Suprapubic skin (tissue), 4 donors: ENCODE results near the gene STH. TPM values are rescaled to one million over a fixed set of nuclear protein-coding genes. Genes with fewer than 3 reads are reported as not detected.

ENCODE experiments used
- DNase-seq, 2 donors: peaks; one replicate each; pipeline ENCODE4 v3.0.0-alpha.2; 2019; ENCODE audit warnings: low spot score in 2 of 2
- H3K27ac ChIP-seq: fragments of 200-600 bp; sonication (generic); one replicate; pipeline ENCODE4 v1.5.1; 2019
- H3K27me3 ChIP-seq: fragments of 200-600 bp; sonication (generic); one replicate; pipeline ENCODE4 v1.5.1; 2019
- H3K36me3 ChIP-seq: fragments of 200-600 bp; sonication (generic); one replicate; pipeline ENCODE4 v1.5.1; 2019
- H3K4me1 ChIP-seq: fragments of 200-600 bp; sonication (generic); one replicate; pipeline ENCODE4 v1.5.1; 2019
- H3K4me3 ChIP-seq: fragments of 200-600 bp; sonication (generic); one replicate; pipeline ENCODE4 v1.5.1; 2019; ENCODE audit warnings: mild to moderate bottlenecking
- H3K9me3 ChIP-seq: fragments of 200-600 bp; sonication (generic); one replicate; pipeline ENCODE4 v1.5.1; 2019
- CTCF ChIP-seq, 2 donors: fragments of 200-600 bp in 1 of 2; fragments of 450-650 bp in 1 of 2; sonication (generic) in 1 of 2; IDR thresholded peaks; one replicate each; pipeline ENCODE4 v1.5.1; 2016 to 2019; ENCODE audit warnings: antibody characterized with exemption in 2 of 2, mild to moderate bottlenecking in 1 of 2, moderate library complexity in 1 of 2
- EP300 ChIP-seq: sonication (generic); formaldehyde crosslinking; IDR thresholded peaks from one replicate; pipeline ENCODE4 v1.6.1; 2017; ENCODE audit warnings: antibody characterized with exemption
- POLR2A ChIP-seq, 2 donors: fragments of 450-650 bp; IDR thresholded peaks; one replicate each; pipeline ENCODE4 v1.6.1; 2017; ENCODE audit warnings: antibody characterized with exemption in 2 of 2, mild to moderate bottlenecking in 2 of 2, moderate library complexity in 2 of 2
- POLR2AphosphoS5 ChIP-seq, 3 donors: sonication (generic); formaldehyde crosslinking; IDR thresholded peaks; one replicate each; pipeline ENCODE4 v1.6.1; 2017; ENCODE audit warnings: antibody characterized with exemption in 3 of 3
- WGBS: methylation state at CpG from one replicate; pipeline ENCODE4 v1.1.5; 2018; 5-methylcytosine and 5-hydroxymethylcytosine counted together
- total RNA-seq, 4 donors: library from RNA; depleted of rRNA; stranded (reverse); fragments of >200 nt; gene quantifications; one replicate each; pipeline ENCODE4 v1.1.0, GENCODE V29; 2016

The STH gene
- total RNA-seq, 4 donors from 2014 or later, result not detected

GRCh38 chr17:45992175-45992574 lies 6.9 kb upstream of the STH start:
- no peak for TF ChIP-seq POLR2AphosphoS5 (IDR thresholded peaks at IDR 0.05)
- no peak for TF ChIP-seq EP300
- no peak for TF ChIP-seq POLR2A (IDR thresholded peaks at IDR 0.05)
- TF ChIP-seq CTCF (IDR thresholded peaks at IDR 0.05), result no peak
- no peaks in the 10 kb centered on the region for H3K9me3 ChIP-seq
- H3K27me3 ChIP-seq, result no peaks in the 10 kb centered on the region
- H3K27ac ChIP-seq, result no peak overlapping the region
- H3K4me1 ChIP-seq, result no peaks in the 10 kb centered on the region
- 81% methylated on average over 4 of the region's 6 CpGs for WGBS
- DNase-seq, result no peak
- no peak overlapping the region for H3K4me3 ChIP-seq
- no peaks in the 10 kb centered on the region for H3K36me3 ChIP-seq

- no peaks in the 10 kb centered on the region for H3K36me3 ChIP-seq
- 85% methylated on average over 10 of the region's 10 CpGs for WGBS
- H3K4me1 ChIP-seq, result no peaks in the 10 kb centered on the region
- no peak for TF ChIP-seq CTCF (IDR thresholded peaks at IDR 0.05)
- no peak for TF ChIP-seq EP300
- no peak for TF ChIP-seq POLR2A (IDR thresholded peaks at IDR 0.05)
- no peak for TF ChIP-seq POLR2AphosphoS5 (IDR thresholded peaks at IDR 0.05)
- no peaks in the 10 kb centered on the region for H3K27me3 ChIP-seq
- no peaks in the 10 kb centered on the region for H3K9me3 ChIP-seq
- DNase-seq, result no peak
- H3K27ac ChIP-seq, result no peak overlapping the region
- no peak overlapping the region for H3K4me3 ChIP-seq
Measured at GRCh38 chr17:45992904-45993303, 6.1 kb upstream of the STH start.

- H3K36me3 ChIP-seq, result no peaks in the 10 kb centered on the region
- H3K27ac ChIP-seq, result no peak overlapping the region
- H3K9me3 ChIP-seq, result no peaks in the 10 kb centered on the region
- WGBS, result 86% methylated on average over 14 of the region's 16 CpGs
- no peak overlapping the region for H3K4me3 ChIP-seq
- no peak for TF ChIP-seq POLR2AphosphoS5 (IDR thresholded peaks at IDR 0.05)
- TF ChIP-seq POLR2A (IDR thresholded peaks at IDR 0.05), result no peak
- TF ChIP-seq CTCF (IDR thresholded peaks at IDR 0.05), result no peak
- no peak for TF ChIP-seq EP300
- no peaks in the 10 kb centered on the region for H3K4me1 ChIP-seq
- no peak for DNase-seq
- H3K27me3 ChIP-seq, result no peaks in the 10 kb centered on the region
Measured at GRCh38 chr17:45993962-45994627, 5.0 kb upstream of the STH start.

GRCh38 chr17:45994987-45995386 lies 4.1 kb upstream of the STH start:
- no peak for DNase-seq
- Histone ChIP-seq H3K4me3 (no peak overlapping the region), H3K27ac (no peak overlapping the region), H3K36me3 (no peaks in the 10 kb centered on the region), H3K4me1 (no peaks in the 10 kb centered on the region), H3K9me3 (no peaks in the 10 kb centered on the region), H3K27me3 (no peaks in the 10 kb centered on the region)
- TF ChIP-seq CTCF (IDR thresholded peaks at IDR 0.05) (no peak), POLR2AphosphoS5 (IDR thresholded peaks at IDR 0.05) (no peak), EP300 (no peak), POLR2A (IDR thresholded peaks at IDR 0.05) (no peak)
- 94% methylated on average over 8 of the region's 8 CpGs for WGBS

GRCh38 chr17:45995627-45996270 lies 3.3 kb upstream of the STH start:
- Histone ChIP-seq H3K27ac (no peak overlapping the region), H3K36me3 (no peaks in the 10 kb centered on the region), H3K9me3 (no peaks in the 10 kb centered on the region), H3K4me1 (no peaks in the 10 kb centered on the region), H3K4me3 (no peak overlapping the region), H3K27me3 (no peaks in the 10 kb centered on the region)
- 91% methylated on average over 12 of the region's 14 CpGs for WGBS
- TF ChIP-seq CTCF (IDR thresholded peaks at IDR 0.05) (no peak), POLR2A (IDR thresholded peaks at IDR 0.05) (no peak), EP300 (no peak), POLR2AphosphoS5 (IDR thresholded peaks at IDR 0.05) (no peak)
- DNase-seq, result no peak
